GM12801 (cell line): ENCODE data around the gene CAV3.

ENCODE experiments used
- TF ChIP-seq, protein P1 (sequence below): IDR thresholded peaks from one replicate; pipeline ENCODE4 v1.5.1; 2011; ENCODE audit warnings: control low read depth; ENCODE audit not compliant: insufficient read length; ENCODE audit errors: extremely low read depth

The CAV3 gene

DNA sequence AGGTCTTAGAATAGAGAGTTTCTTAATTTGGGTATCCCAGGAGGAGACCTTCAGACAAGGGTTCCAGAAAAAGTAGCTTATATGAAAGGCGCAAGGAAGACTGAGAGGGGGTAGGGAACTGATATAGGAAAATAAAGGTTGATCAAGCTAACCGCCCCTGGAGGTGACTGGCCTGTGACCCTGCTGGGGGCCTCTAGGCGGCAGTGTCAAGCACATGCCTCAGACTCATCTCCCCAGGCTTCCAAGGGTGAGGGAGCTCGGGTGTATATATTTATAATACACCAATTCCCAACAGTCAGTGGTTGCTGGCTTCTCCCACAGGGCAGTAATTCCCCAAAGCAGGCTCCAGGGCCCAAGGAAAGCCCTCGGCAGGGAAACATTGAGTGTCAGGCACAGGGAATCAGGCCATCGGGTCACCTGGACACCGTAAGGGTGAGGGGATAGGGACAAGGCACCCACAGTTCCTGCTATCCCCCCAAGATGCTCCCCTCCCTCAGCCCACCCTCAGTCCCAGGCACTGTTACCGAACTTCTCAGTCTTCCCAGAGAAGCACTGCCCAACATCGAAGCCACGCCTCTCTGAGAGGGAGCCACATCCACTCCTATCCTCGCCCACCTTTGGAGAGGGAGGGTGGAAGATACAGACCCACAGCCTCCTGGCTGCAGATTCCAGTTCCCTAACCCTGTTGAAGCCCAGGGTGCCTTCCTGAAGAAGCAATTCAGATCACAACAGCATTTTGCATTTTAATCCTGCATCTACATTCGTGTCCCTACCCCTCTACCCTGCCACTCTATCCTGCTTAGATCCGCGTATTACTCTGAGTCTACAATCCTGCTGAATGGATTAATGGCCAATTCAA, 19.5 kb upstream of the CAV3 start:
- TF ChIP-seq, protein P1, sequence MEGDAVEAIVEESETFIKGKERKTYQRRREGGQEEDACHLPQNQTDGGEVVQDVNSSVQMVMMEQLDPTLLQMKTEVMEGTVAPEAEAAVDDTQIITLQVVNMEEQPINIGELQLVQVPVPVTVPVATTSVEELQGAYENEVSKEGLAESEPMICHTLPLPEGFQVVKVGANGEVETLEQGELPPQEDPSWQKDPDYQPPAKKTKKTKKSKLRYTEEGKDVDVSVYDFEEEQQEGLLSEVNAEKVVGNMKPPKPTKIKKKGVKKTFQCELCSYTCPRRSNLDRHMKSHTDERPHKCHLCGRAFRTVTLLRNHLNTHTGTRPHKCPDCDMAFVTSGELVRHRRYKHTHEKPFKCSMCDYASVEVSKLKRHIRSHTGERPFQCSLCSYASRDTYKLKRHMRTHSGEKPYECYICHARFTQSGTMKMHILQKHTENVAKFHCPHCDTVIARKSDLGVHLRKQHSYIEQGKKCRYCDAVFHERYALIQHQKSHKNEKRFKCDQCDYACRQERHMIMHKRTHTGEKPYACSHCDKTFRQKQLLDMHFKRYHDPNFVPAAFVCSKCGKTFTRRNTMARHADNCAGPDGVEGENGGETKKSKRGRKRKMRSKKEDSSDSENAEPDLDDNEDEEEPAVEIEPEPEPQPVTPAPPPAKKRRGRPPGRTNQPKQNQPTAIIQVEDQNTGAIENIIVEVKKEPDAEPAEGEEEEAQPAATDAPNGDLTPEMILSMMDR, result no peak

DNA sequence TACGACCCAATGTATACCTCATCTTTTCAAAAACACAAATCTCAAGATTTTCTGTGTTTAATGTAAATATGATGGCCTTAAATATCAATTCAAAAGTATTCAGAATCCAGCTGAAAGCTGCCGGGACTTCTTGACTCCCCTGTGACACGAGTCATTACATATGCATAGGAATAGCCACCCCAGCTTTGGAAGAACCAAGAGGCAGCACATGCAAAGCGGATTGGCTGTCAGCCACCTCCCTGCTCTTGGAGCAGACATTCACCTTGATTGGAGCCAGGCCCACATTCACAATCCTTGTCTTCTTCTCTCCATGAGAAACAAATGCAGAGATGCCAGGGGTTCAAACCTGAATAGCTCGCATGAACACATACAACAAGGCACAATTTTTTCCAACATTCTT, 10.8 kb upstream of the CAV3 start:
- TF ChIP-seq, protein P1, result no peak

DNA sequence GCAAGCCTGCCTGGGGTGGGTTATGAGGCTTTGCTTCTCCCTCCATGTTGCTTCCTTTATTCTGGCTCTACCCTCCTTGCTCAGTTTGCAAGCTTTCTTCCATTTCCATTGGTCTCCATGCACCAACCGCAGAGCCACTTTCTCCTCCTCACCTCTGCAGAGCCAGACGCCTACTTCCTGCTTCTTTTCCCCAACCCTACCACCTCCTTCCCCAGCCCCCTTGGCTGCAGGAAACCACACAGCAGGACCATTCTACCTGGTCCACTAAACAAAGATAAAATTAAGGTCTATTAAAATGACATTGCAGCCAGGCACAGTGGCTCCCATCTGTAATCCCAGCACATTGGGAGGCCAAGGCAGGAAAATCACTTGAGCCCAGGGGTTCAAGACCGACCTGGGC, 10.0 kb upstream of the CAV3 start:
- TF ChIP-seq, protein P1, result no peak

- TF ChIP-seq, protein P1, result no peak
Observed at GRCh38 chr3:8724108-8724752, 9.4 kb upstream of the CAV3 start.

GRCh38 chr3:8727605-8728512, 5.7 kb upstream of the CAV3 start:
- TF ChIP-seq, protein P1, result no peak

- TF ChIP-seq, protein P1, result no peak
Observed at GRCh38 chr3:8729479-8729878, 4.1 kb upstream of the CAV3 start.

DNA sequence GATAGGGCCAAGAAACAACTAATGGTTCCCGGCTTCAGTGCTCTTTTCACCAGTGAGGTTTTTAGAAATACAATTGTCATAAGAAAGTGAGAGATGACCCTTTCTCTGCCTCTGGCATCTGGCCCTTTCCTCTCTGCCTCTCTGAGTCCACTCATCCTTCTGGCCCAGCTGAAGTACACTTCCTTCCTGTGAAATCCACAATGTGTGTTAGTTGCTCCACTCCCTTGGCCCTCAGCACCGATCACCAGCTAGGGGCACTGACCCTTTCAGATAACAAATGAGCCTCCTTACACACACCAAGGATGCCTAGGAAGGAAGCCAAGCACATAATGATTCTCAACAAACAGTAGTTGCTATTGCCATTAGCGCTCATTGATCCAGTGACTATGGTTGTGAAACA, 2.9 kb upstream of the CAV3 start:
- TF ChIP-seq, protein P1, result no peak
